ENCODE results near the gene PRPF39.
A peak's percentile ranks its signal among the peaks of the same experiment; 100 is the strongest.

PRPF39 gene

GRCh38 chr14:45083617-45083975 lies 320 bp upstream of the PRPF39 start:
- no peak for FAIRE-seq

DNA sequence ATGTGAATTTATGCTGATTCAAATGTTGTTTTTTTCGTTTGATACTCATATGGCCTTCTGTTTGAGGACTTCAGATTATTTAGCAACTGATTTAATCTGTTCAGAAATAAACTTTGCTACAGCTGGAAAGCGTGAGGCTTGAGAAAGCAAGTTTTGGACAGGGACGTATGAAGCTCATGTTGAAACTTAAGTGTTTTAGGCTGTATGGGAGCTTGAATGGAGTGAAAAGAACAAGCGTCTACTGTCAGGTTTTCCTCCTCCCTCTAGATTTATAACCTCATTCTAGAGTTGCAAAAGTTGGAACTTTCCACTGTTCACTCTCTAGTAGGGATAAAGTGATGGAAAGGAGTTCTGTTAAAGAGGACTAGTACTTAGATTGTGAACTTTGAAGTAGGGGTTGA lies 1.0 kb downstream of the PRPF39 start:
- no peak for FAIRE-seq

- FAIRE-seq = peak; percentile 24
Measured at GRCh38 chr14:45089813-45090212, 5.9 kb downstream of the PRPF39 start.

DNA sequence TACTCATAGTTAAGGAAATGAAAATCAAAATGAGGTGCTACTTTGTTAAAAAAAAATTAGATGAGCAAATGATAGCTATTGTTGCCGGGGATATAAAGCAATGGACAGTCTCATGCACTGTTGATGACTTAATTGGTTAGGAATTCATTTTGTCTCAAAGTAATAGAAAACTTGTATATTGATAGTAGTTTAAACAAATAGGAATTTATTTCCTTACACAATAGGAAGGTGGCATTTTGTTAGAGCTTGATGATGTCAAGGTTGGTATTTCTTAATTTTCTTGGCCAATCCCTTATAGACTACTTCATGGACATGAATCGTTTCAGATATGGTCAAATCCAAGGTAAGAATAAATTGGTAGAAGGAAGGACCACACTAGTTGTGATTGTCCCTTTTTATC lies 7.8 kb downstream of the PRPF39 start:
- FAIRE-seq = peak; percentile 76

GRCh38 chr14:45094275-45094674 lies 10.4 kb downstream of the PRPF39 start:
- peak; percentile 53 for FAIRE-seq

- FAIRE-seq = no peak
Measured at GRCh38 chr14:45095143-45095542, 11.2 kb downstream of the PRPF39 start.

DNA sequence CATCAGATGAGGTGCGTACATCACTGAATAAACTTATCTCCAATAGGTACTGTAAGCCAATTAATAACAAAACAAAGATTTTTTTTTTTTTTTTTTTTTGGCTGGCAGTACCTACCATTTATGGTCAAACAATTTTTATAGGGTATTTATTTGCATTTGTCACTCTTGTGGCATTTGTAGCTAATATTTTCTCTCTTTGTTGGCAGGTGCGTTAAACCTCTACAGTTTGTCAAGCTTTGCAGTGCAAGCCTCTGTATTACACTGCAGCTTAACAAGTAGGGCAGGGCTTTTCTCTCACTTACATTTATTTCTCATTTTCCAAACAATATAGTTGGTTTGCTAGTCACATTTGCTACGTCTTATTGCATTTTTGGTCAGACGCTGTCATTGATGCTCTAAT lies 12.3 kb downstream of the PRPF39 start:
- FAIRE-seq = no peak

GRCh38 chr14:45103806-45104205 lies 19.9 kb downstream of the PRPF39 start:
- FAIRE-seq = no peak

- FAIRE-seq = no peak
Measured at GRCh38 chr14:45104561-45104960, 20.6 kb downstream of the PRPF39 start.

GRCh38 chr14:45112896-45113781 lies 29.2 kb downstream of the PRPF39 start:
- FAIRE-seq = peak; percentile 97

GRCh38 chr14:45114327-45114726 lies 30.4 kb downstream of the PRPF39 start:
- peak; percentile 88 for FAIRE-seq

GRCh38 chr14:45118594-45118993 lies 34.7 kb downstream of the PRPF39 start:
- FAIRE-seq = no peak

- no peak for FAIRE-seq
Measured at GRCh38 chr14:45120096-45120495, 36.2 kb downstream of the PRPF39 start.

DNA sequence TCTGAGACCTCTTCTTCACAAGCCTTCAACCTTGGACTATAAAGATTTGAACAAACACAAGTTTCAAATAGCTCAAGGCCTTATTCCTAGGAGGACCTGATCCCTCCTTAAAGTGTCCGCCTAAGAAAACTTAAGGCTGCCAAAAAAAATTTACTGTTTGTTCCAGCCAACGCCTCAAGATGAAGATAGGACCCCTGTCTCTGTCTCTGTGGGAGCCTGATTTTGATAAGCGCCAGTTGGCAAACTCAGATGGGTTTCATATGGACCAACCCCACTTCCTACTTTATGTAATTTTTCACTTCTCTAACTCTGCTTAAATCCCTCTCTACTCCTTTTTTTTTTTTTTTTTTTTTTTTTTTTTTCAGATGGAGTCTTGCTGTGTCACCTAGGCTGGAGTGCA lies 39.4 kb downstream of the PRPF39 start:
- no peak for FAIRE-seq

GRCh38 chr14:45125754-45126153 lies 41.8 kb downstream of the PRPF39 start:
- no peak for FAIRE-seq

DNA sequence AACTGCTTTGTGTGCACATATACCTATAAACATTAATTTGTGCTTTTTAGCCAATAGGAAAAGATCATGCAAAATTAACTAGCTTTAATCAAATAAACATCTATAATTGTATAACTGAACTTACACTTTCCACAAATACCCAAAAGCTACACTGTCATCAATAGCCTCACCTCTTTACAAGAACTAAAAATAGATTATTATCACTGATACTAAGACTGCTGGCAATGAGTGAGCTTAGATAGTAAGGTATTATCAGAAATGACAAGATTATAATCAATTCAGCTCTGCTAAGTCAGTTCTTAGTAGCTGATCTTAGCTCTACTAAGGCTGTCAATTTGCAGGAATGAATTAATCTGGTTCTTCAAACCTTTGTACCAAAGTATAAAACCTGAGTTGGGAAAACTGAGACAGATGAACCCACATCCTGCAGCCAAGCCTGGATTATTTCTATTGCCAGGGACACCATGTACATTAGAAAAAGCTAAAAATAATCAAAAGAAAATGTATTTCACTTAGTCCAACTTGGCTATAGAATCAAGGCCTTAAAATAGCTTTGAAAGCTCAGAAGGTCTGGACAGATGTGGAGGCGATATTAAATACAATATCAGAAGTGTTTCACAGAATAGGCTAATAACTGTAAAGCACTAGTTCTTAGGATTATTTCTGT lies 45.2 kb downstream of the PRPF39 start:
- no peak for FAIRE-seq

GRCh38 chr14:45133683-45134050 lies 49.8 kb downstream of the PRPF39 start:
- no peak for FAIRE-seq

- FAIRE-seq = peak; percentile 95
Measured at GRCh38 chr14:45134051-45134958, 50.4 kb downstream of the PRPF39 start, which contains the start of gene FKBP3. TSS of gene FKBP3 (minus strand) at chr14:45134481. CDS start at chr14:45134456, 25 bp downstream.

- FAIRE-seq = peak; percentile 74
Measured at GRCh38 chr14:45135156-45135555, 51.2 kb downstream of the PRPF39 start.

- FAIRE-seq = peak; percentile 96
Measured at GRCh38 chr14:45135659-45136395, 51.9 kb downstream of the PRPF39 start, which contains the start of gene FANCM. TSS of gene FANCM (plus strand) at chr14:45135930. CDS start at chr14:45136032, 102 bp downstream.

DNA sequence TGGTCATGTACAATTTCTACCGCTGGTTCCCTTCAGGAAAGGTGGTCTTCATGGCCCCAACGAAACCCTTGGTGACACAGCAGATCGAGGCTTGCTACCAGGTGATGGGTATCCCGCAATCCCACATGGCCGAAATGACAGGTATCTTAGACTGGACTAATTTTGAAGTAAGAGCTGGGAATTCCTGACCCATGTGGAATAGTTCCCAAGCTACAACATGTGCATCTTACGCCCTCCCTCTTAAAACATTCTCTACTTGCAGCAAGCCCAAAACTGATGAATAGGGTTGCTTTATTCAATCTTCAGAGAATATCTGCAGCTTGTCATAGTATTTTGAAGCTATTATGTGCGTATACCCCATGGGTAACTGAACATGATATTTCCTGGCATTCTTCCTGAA lies 52.5 kb downstream of the PRPF39 start:
- FAIRE-seq = no peak

GRCh38 chr14:45140661-45141187 lies 56.8 kb downstream of the PRPF39 start:
- FAIRE-seq = no peak

Measured in islet of Langerhans (tissue), 1 donor.